HEK293T (cell line): ENCODE results near the gene GEMIN7.

ENCODE experiments used
- ARNT ChIP-seq: fragments of 450-650 bp; IDR thresholded peaks from 2 replicates; pipeline ENCODE4 v1.6.1; 2017; ENCODE audit warnings: mild to moderate bottlenecking
- BHLHE40 ChIP-seq: fragments of 450-650 bp; IDR thresholded peaks from 2 replicates; pipeline ENCODE4 v1.6.1; 2016; ENCODE audit warnings: mild to moderate bottlenecking, moderate library complexity, borderline replicate concordance
- ELF4 ChIP-seq: fragments of 450-650 bp; IDR thresholded peaks from 2 replicates; pipeline ENCODE4 v1.6.1; 2017; ENCODE audit warnings: antibody characterized with exemption
- FOXA1 ChIP-seq: fragments of 450-650 bp; IDR thresholded peaks from 2 replicates; pipeline ENCODE4 v1.6.1; 2016; ENCODE audit warnings: mild to moderate bottlenecking
- FOXK2 ChIP-seq: fragments of 450-650 bp; IDR thresholded peaks from 2 replicates; pipeline ENCODE4 v1.6.1; 2016; ENCODE audit warnings: mild to moderate bottlenecking
- FOXM1 ChIP-seq: fragments of 450-650 bp; IDR thresholded peaks from 2 replicates; pipeline ENCODE4 v1.6.1; 2017; ENCODE audit warnings: mild to moderate bottlenecking, borderline replicate concordance
- HDGF ChIP-seq: fragments of 450-650 bp; IDR thresholded peaks from 2 replicates; pipeline ENCODE4 v1.6.1; 2017; ENCODE audit warnings: antibody characterized with exemption, borderline replicate concordance
- LEF1 ChIP-seq: fragments of 450-650 bp; IDR thresholded peaks from 2 replicates; pipeline ENCODE4 v1.6.1; 2017; ENCODE audit warnings: mild to moderate bottlenecking, borderline replicate concordance
- NFRKB ChIP-seq: fragments of 450-650 bp; IDR thresholded peaks from 2 replicates; pipeline ENCODE4 v1.6.1; 2016; ENCODE audit warnings: mild to moderate bottlenecking, moderate library complexity
- SP1 ChIP-seq: fragments of 450-650 bp; IDR thresholded peaks from 2 replicates; pipeline ENCODE4 v1.6.1; 2017
- SUZ12 ChIP-seq: fragments of 450-650 bp; IDR thresholded peaks from 2 replicates; pipeline ENCODE4 v1.6.1; 2016; ENCODE audit warnings: mild to moderate bottlenecking
- ZNF384 ChIP-seq: fragments of 450-650 bp; IDR thresholded peaks from 2 replicates; pipeline ENCODE4 v1.6.1; 2016

GRCh38 chr19:45059258-45059965, 19.6 kb upstream of the GEMIN7 start:
- TF ChIP-seq SP1 (no peak), SUZ12 (no peak), FOXK2 (no peak), BHLHE40 (no peak), FOXM1 (no peak), HDGF (no peak), FOXA1 (no peak), ARNT (no peak), ELF4 (no peak), LEF1 (no peak), ZNF384 (no peak), NFRKB (no peak)
